Naive thymus-derived CD4-positive, alpha-beta T cell (primary cell): Measurements from ENCODE around the gene NKRF. TPM values are rescaled to one million over a fixed set of nuclear protein-coding genes. Genes with fewer than 3 reads are reported as not detected.
A peak's percentile ranks its signal among the peaks of the same experiment; 100 is the strongest.

ENCODE experiments used
- ATAC-seq: fragments of 150-1000 bp; cut with Tn5 transposase; 2 replicates; pipeline ENCODE4 v1.10.0; 2021; ENCODE audit warnings: mild to moderate bottlenecking, moderate library complexity
- CTCF ChIA-PET: fragments of 350-600 bp; sonication (Branson Sonifier 250); formaldehyde crosslinking; loops from one replicate; lab custom pipeline; 2021; ENCODE audit warnings: antibody characterized with exemption; lab: Charles Lee
- POLR2A ChIA-PET: fragments of 350-600 bp; sonication (Branson Sonifier 250); formaldehyde crosslinking; loops from one replicate; lab custom pipeline; 2021; ENCODE audit warnings: antibody characterized with exemption, inconsistent platforms; lab: Charles Lee
- DNase-seq, 9 donors: peaks; one replicate each; pipeline versions ENCODE4 v3.0.0 to v3.0.0-alpha.2; 2020 to 2022; ENCODE audit warnings: mixed read lengths in 1 of 9
- H3K27ac ChIP-seq: one replicate; pipeline ENCODE4 v1.7.0; 2013; ENCODE audit warnings: mild to moderate bottlenecking, low read depth, low read length, moderate library complexity
- H3K27me3 ChIP-seq, 2 donors: one replicate each; pipeline ENCODE4 v1.7.0; 2013; ENCODE audit warnings: low read length in 2 of 2, mild to moderate bottlenecking in 2 of 2, moderate library complexity in 2 of 2; ENCODE audit not compliant: control insufficient read depth in 2 of 2, insufficient read depth in 2 of 2
- H3K36me3 ChIP-seq, 3 experiments: 1 replicate in 2 of 3; 2 replicates in 1 of 3; pipeline ENCODE4 v1.7.0; 2013; ENCODE audit warnings: low read length in 3 of 3, mild to moderate bottlenecking in 3 of 3, moderate library complexity in 1 of 3; ENCODE audit not compliant: insufficient read depth in 3 of 3, control insufficient read depth in 2 of 3
- H3K4me1 ChIP-seq, 2 donors: one replicate each; pipeline ENCODE4 v1.7.0; 2013; ENCODE audit warnings: low read length in 2 of 2, mild to moderate bottlenecking in 2 of 2, moderate library complexity in 1 of 2; ENCODE audit not compliant: control insufficient read depth in 2 of 2, insufficient read depth in 2 of 2
- H3K4me3 ChIP-seq: 2 replicates; pipeline ENCODE4 v1.7.0; 2013; ENCODE audit warnings: mild to moderate bottlenecking, low read length
- H3K9me3 ChIP-seq, 3 experiments: 1 replicate in 2 of 3; 2 replicates in 1 of 3; pipeline ENCODE4 v1.7.0; 2013; ENCODE audit warnings: low read length in 3 of 3; ENCODE audit not compliant: control insufficient read depth in 2 of 3
- H3K27ac Mint-ChIP-seq, 9 donors: one replicate each; pipeline ENCODE4 v1.8.0; 2020 to 2022; ENCODE audit warnings: mixed read lengths in 9 of 9, mild to moderate bottlenecking in 8 of 9, moderate library complexity in 5 of 9, inconsistent platforms in 2 of 9
- H3K27me3 Mint-ChIP-seq, 5 donors: one replicate each; pipeline ENCODE4 v1.8.0; 2021 to 2022; ENCODE audit warnings: mixed read lengths in 5 of 5, mild to moderate bottlenecking in 1 of 5
- H3K36me3 Mint-ChIP-seq, 5 donors: one replicate each; pipeline ENCODE4 v1.8.0; 2020 to 2022; ENCODE audit warnings: mixed read lengths in 5 of 5, mild to moderate bottlenecking in 3 of 5, inconsistent platforms in 1 of 5
- H3K4me1 Mint-ChIP-seq, 7 donors: one replicate each; pipeline ENCODE4 v1.8.0; 2020 to 2022; ENCODE audit warnings: mixed read lengths in 7 of 7, mild to moderate bottlenecking in 3 of 7, inconsistent platforms in 1 of 7
- H3K4me3 Mint-ChIP-seq, 10 donors: one replicate each; pipeline ENCODE4 v1.8.0; 2020 to 2022; ENCODE audit warnings: mild to moderate bottlenecking in 10 of 10, mixed read lengths in 10 of 10, moderate library complexity in 6 of 10, inconsistent platforms in 2 of 10
- H3K9me3 Mint-ChIP-seq, 11 donors: one replicate each; pipeline ENCODE4 v1.8.0; 2020 to 2022; ENCODE audit warnings: mixed read lengths in 11 of 11, mild to moderate bottlenecking in 4 of 11, inconsistent platforms in 1 of 11, moderate library complexity in 1 of 11
- intact Hi-C, 2 donors: fragments of 100-400 bp; cut with micrococcal nuclease; formaldehyde crosslinking; loops; one replicate each; pipeline ENCODE4 v1.15.1; 2023
- polyA plus RNA-seq, 2 donors: library from polyadenylated mRNA; unstranded; fragments of 300-500 nt; fragmentation: Illumina TruSeq; gene quantifications; one replicate each; pipeline ENCODE4 v1.2.3, GENCODE V29; 2021
- total RNA-seq, 6 experiments: library from RNA in 5 of 6; stranded (reverse) in 5 of 6; gene quantifications; 1 replicate in 5 of 6; 2 replicates in 1 of 6; pipeline ENCODE4 v1.2.3 and lab custom pipeline; 2021 to 2026

Gene NKRF
- total and polyA plus RNA-seq, 7 experiments from 2014 or later = 5.2 to 16.4 (median 12.3) TPM

- Mint-ChIP-seq H3K4me3 (no peak overlapping the region), H3K4me1 (peaks cover 0 to 28% (median 18%) of the 10 kb centered on the region in 7 donors), H3K9me3 (no peaks in the 10 kb centered on the region), H3K27ac (peak overlapping the region in 2 of 9 donors; percentile 2 to 26), H3K27me3 (no peaks in the 10 kb centered on the region), H3K36me3 (peaks cover 0 to 12% (median 0%) of the 10 kb centered on the region in 5 donors)
- Histone ChIP-seq H3K27me3 (no peaks in the 10 kb centered on the region), H3K4me1 (peaks cover 0 to 5% of the 10 kb centered on the region in 2 donors), H3K36me3 (no peaks in the 10 kb centered on the region), H3K9me3 (no peaks in the 10 kb centered on the region), H3K27ac (no peak overlapping the region), H3K4me3 (no peak overlapping the region)
- intact Hi-C loops = no loop called here
- CTCF ChIA-PET = interaction anchor here (0.6 to 1.5 kb wide), 3 partner anchors 24 to 150 kb away, joined by 3 to 5 read pairs (median 3); no protein-coding TSS in a partner anchor
- ATAC-seq (no peak), DNase-seq (no peak)
- POLR2A ChIA-PET = interaction anchor here (0.8 to 1.2 kb wide), 3 partner anchors 21 to 151 kb away, joined by 3 to 4 read pairs (median 3); no protein-coding TSS in a partner anchor
Observed at GRCh38 chrX:119579414-119579813, 26.8 kb downstream of the NKRF start.

- H3K36me3 ChIP-seq = no peaks in the 10 kb centered on the region
- intact Hi-C loops = loop anchor here (1.0 to 5.0 kb wide), 16 partner anchors 9 to 369 kb away; partner anchors contain the start of genes NDUFA1 (in 2 of the 2), RNF113A (in 2 of the 2), RPL39 (in 2 of the 2) and SEPTIN6 (in 2 of the 2)
- H3K27ac Mint-ChIP-seq = peak within 1 kb of the TSS; percentile 85 to 97 (median 90)
- ATAC-seq (peak; percentile 99), DNase-seq (peak; percentile 72 to 89 (median 85))
- H3K4me1 ChIP-seq = peaks cover 0 to 11% of the 10 kb centered on the region in 2 donors
- no peaks in the 10 kb centered on the region for H3K9me3 Mint-ChIP-seq
- CTCF ChIA-PET = interaction anchor here (0.6 kb wide), 1 partner anchor 1024 kb away, joined by 3 read pairs; no protein-coding TSS in a partner anchor
- peak within 1 kb of the TSS; percentile 88 for H3K27ac ChIP-seq
- H3K27me3 Mint-ChIP-seq = no peaks in the 10 kb centered on the region
- peak within 1 kb of the TSS; percentile 85 to 96 (median 92) for H3K4me3 Mint-ChIP-seq
- peaks cover 7 to 35% (median 18%) of the 10 kb centered on the region in 7 donors for H3K4me1 Mint-ChIP-seq
- peak within 1 kb of the TSS; percentile 72 for H3K4me3 ChIP-seq
- H3K36me3 Mint-ChIP-seq = peaks cover 0 to 8% (median 0%) of the 10 kb centered on the region in 5 donors
- POLR2A ChIA-PET = interaction anchor here (0.6 to 2.6 kb wide), 16 partner anchors 9 to 296 kb away, joined by 3 to 17 read pairs (median 4); partner anchors contain the start of genes NKRF, RPL39 and STEEP1
- H3K9me3 ChIP-seq = no peaks in the 10 kb centered on the region
- no peaks in the 10 kb centered on the region for H3K27me3 ChIP-seq
Observed at GRCh38 chrX:119574394-119575266, 31.6 kb downstream of the NKRF start, which contains the start of gene UBE2A. UBE2A (plus strand) TSS chrX:119574563; CDS start chrX:119574712, 149 bp downstream.

GRCh38 chrX:119573840-119574393 lies 32.3 kb downstream of the NKRF start:
- peak overlapping the region; percentile 88 for H3K27ac ChIP-seq
- H3K4me3 ChIP-seq = peak overlapping the region; percentile 72
- Mint-ChIP-seq H3K27me3 (no peaks in the 10 kb centered on the region), H3K27ac (peak overlapping the region; percentile 85 to 97 (median 90)), H3K9me3 (no peaks in the 10 kb centered on the region), H3K36me3 (peaks cover 0 to 8% (median 0%) of the 10 kb centered on the region in 5 donors), H3K4me1 (peaks cover 7 to 35% (median 18%) of the 10 kb centered on the region in 7 donors), H3K4me3 (peak overlapping the region; percentile 85 to 96 (median 92))
- H3K4me1 ChIP-seq = peaks cover 0 to 11% of the 10 kb centered on the region in 2 donors
- H3K36me3 ChIP-seq = no peaks in the 10 kb centered on the region
- DNase-seq = peak in 1 of 9 donors; percentile 14
- POLR2A ChIA-PET = interaction anchor here (0.5 to 2.6 kb wide), 11 partner anchors 8 to 217 kb away, joined by 3 to 17 read pairs (median 4); partner anchors contain the start of genes NKRF, RPL39 and STEEP1
- ATAC-seq = peak; percentile 0
- no peaks in the 10 kb centered on the region for H3K27me3 ChIP-seq
- intact Hi-C loops = loop anchor here (1.0 to 5.0 kb wide), 16 partner anchors 9 to 369 kb away; partner anchors contain the start of genes NDUFA1 (in 2 of the 2), RNF113A (in 2 of the 2), SEPTIN6 (in 2 of the 2) and STEEP1 (in 2 of the 2)
- CTCF ChIA-PET = no interaction called here
- H3K9me3 ChIP-seq = no peaks in the 10 kb centered on the region

- ATAC-seq = no peak
- Mint-ChIP-seq H3K27me3 (no peaks in the 10 kb centered on the region), H3K9me3 (no peaks in the 10 kb centered on the region), H3K4me1 (peaks cover 7 to 31% (median 15%) of the 10 kb centered on the region in 7 donors), H3K27ac (peak overlapping the region in 8 of 9 donors; percentile 85 to 97 (median 90)), H3K36me3 (peaks cover 0 to 4% (median 0%) of the 10 kb centered on the region in 5 donors), H3K4me3 (peak overlapping the region; percentile 85 to 96 (median 92))
- Histone ChIP-seq H3K27ac (no peak overlapping the region), H3K4me1 (peaks cover 0 to 11% of the 10 kb centered on the region in 2 donors), H3K27me3 (no peaks in the 10 kb centered on the region), H3K36me3 (no peaks in the 10 kb centered on the region), H3K9me3 (no peaks in the 10 kb centered on the region), H3K4me3 (peak overlapping the region; percentile 72)
- DNase-seq = no peak
- ChIA-PET POLR2A (interaction anchor here (0.6 to 2.6 kb wide), 4 partner anchors 10 to 116 kb away, joined by 4 to 6 read pairs (median 5); no protein-coding TSS in a partner anchor), CTCF (no interaction called here)
- intact Hi-C loops = loop anchor here (5.0 kb wide), 3 partner anchors 56 to 299 kb away; partner anchors contain the start of genes NDUFA1 (in 2 of the 2), RNF113A (in 2 of the 2) and SEPTIN6 (in 1 of the 2)
Observed at GRCh38 chrX:119573222-119573621, 33.0 kb downstream of the NKRF start.

GRCh38 chrX:119570351-119570835 lies 35.8 kb downstream of the NKRF start:
- peaks cover 0 to 4% (median 0%) of the 10 kb centered on the region in 5 donors for H3K36me3 Mint-ChIP-seq
- H3K4me3 ChIP-seq = no peak overlapping the region
- H3K4me1 Mint-ChIP-seq = peaks cover 5 to 19% (median 10%) of the 10 kb centered on the region in 7 donors
- no peak overlapping the region for H3K27ac ChIP-seq
- no peak for DNase-seq
- H3K9me3 ChIP-seq = no peaks in the 10 kb centered on the region
- ChIA-PET POLR2A (interaction anchor here (0.6 to 0.8 kb wide), 3 partner anchors 35 to 188 kb away, joined by 3 to 4 read pairs (median 3); no protein-coding TSS in a partner anchor), CTCF (no interaction called here)
- no peak for ATAC-seq
- H3K4me3 Mint-ChIP-seq = no peak overlapping the region
- no peaks in the 10 kb centered on the region for H3K27me3 ChIP-seq
- H3K9me3 Mint-ChIP-seq = no peaks in the 10 kb centered on the region
- no peaks in the 10 kb centered on the region for H3K27me3 Mint-ChIP-seq
- peaks cover 0 to 6% of the 10 kb centered on the region in 2 donors for H3K4me1 ChIP-seq
- no peaks in the 10 kb centered on the region for H3K36me3 ChIP-seq
- intact Hi-C loops = loop anchor here (5.0 kb wide), 3 partner anchors 53 to 302 kb away; partner anchors contain the start of genes NDUFA1 (in 2 of the 2), RNF113A (in 2 of the 2) and SEPTIN6 (in 1 of the 2)
- no peak overlapping the region for H3K27ac Mint-ChIP-seq
